Left renal cortex interstitium (tissue), 4 donors: ENCODE results near the gene CDC42SE1. TPM values are rescaled to one million over a fixed set of nuclear protein-coding genes. Genes with fewer than 3 reads are reported as not detected.
A peak's percentile ranks its signal among the peaks of the same experiment; 100 is the strongest.

Experiments used
- DNase-seq, 4 donors: peaks; one replicate each; pipeline ENCODE4 v3.0.0-alpha.2; 2013; ENCODE audit warnings: low read depth in 4 of 4, low spot score in 2 of 4, missing footprints in 1 of 4
- polyA plus RNA-seq, 4 donors: library from polyadenylated mRNA; unstranded; fragments of 120-200 nt; gene quantifications; one replicate each; pipeline ENCODE4 v1.2.1, GENCODE V29; 2013; ENCODE audit not compliant: insufficient read length in 4 of 4

CDC42SE1 gene
- polyA plus RNA-seq, 4 donors = 60.1 to 86.6 (median 80.3) TPM

- DNase-seq = no peak
Measured at GRCh38 chr1:151054971-151055547, 4.4 kb downstream of the CDC42SE1 start.

GRCh38 chr1:151051356-151052009, 7.9 kb downstream of the CDC42SE1 start:
- no peak for DNase-seq

- DNase-seq = no peak
Measured at GRCh38 chr1:151050051-151050688, 9.3 kb downstream of the CDC42SE1 start.

- DNase-seq = no peak
Measured at GRCh38 chr1:151049458-151049857, 10.0 kb downstream of the CDC42SE1 start.

GRCh38 chr1:151048645-151049032, 10.8 kb downstream of the CDC42SE1 start:
- no peak for DNase-seq

- DNase-seq = peak in 1 of 4 donors; percentile 62
Measured at GRCh38 chr1:151047925-151048644, 11.3 kb downstream of the CDC42SE1 start.

GRCh38 chr1:151047591-151047924, 11.9 kb downstream of the CDC42SE1 start, which contains the start of gene C1orf56:
Gene C1orf56, plus strand, starts transcription at chr1:151047751. Its CDS starts 97 bp downstream, at chr1:151047848.
- DNase-seq = peak in 2 of 4 donors; percentile 64 to 71

- DNase-seq = no peak
Measured at GRCh38 chr1:151043163-151043562, 16.3 kb downstream of the CDC42SE1 start.

- no peak for DNase-seq
Measured at GRCh38 chr1:151039521-151039920, 19.9 kb downstream of the CDC42SE1 start.

- DNase-seq = no peak
Measured at GRCh38 chr1:151037032-151037431, 22.4 kb downstream of the CDC42SE1 start.

GRCh38 chr1:151036356-151036755, 23.1 kb downstream of the CDC42SE1 start, which contains the start of gene BNIPL:
Gene BNIPL, plus strand, starts transcription at chr1:151036586. Its CDS starts 140 bp downstream, at chr1:151036726.
- no peak for DNase-seq

- DNase-seq = no peak
Measured at GRCh38 chr1:151035167-151035566, 24.3 kb downstream of the CDC42SE1 start.

GRCh38 chr1:151032164-151032563, 27.3 kb downstream of the CDC42SE1 start:
- DNase-seq = no peak

GRCh38 chr1:151026460-151026859, 33.0 kb downstream of the CDC42SE1 start:
- no peak for DNase-seq

GRCh38 chr1:151024540-151025146, 34.8 kb downstream of the CDC42SE1 start:
- peak in 1 of 4 donors; percentile 53 for DNase-seq

GRCh38 chr1:151013518-151013917, 45.9 kb downstream of the CDC42SE1 start:
- DNase-seq = peak in 2 of 4 donors; percentile 58 to 75

- no peak for DNase-seq
Measured at GRCh38 chr1:151012684-151013471, 46.5 kb downstream of the CDC42SE1 start.

GRCh38 chr1:151011154-151011850, 48.1 kb downstream of the CDC42SE1 start:
- no peak for DNase-seq

- DNase-seq = no peak
Measured at GRCh38 chr1:151010346-151010726, 49.1 kb downstream of the CDC42SE1 start.
